Kidney tubule cell (primary cell): Measurements from ENCODE around the gene AZU1.

Experiments
- DNase-seq: peaks from one replicate; pipeline ENCODE4 v3.0.0-alpha.2; 2018; ENCODE audit warnings: low spot score

AZU1 gene

DNA sequence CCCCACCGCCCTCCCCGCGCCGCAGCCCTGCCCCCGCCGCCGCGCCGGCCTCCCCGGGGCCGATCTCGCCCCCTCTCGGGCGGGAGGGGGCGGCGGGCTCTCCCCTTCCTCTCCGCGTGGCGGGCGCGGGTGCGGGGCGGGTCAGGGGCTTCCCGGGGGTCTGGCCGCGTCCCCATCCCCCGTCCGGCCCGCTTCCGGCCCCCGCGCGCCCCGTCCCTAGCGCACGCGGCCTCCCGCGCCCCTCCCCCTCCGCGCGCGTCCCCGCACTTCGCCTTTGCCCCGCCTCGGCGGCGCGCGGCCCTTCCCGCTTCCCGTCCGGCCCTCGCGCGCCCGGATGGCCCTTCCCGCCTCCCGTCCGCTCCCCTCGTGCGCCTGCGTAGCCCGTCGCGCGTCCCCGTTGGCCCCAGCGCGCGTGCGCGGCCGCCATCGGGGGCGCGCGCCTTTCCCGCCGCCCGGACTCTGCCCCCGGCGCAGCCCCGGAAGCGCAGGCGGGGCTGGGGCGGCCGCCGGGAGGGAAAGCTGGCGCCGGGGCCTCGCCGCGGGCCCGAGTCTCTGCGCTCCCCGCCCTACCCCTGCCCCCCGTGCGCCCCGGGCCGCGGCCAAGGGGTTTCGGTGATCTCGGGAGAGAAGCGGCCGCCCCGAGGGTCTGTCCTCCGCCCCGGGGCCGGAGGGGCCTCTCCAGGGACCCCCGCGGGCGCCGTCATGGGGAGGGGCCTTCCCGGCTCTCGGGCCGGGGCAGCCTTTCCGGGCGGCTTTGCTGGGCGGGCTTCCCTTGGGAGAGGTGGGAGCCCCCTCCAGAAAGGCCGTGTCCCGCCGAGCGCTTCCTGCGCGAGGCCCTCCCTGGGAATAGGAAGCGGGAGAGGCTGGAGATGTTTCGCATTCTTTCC is 29.9 kb upstream of the AZU1 start:
- peak; percentile 93 for DNase-seq

DNA sequence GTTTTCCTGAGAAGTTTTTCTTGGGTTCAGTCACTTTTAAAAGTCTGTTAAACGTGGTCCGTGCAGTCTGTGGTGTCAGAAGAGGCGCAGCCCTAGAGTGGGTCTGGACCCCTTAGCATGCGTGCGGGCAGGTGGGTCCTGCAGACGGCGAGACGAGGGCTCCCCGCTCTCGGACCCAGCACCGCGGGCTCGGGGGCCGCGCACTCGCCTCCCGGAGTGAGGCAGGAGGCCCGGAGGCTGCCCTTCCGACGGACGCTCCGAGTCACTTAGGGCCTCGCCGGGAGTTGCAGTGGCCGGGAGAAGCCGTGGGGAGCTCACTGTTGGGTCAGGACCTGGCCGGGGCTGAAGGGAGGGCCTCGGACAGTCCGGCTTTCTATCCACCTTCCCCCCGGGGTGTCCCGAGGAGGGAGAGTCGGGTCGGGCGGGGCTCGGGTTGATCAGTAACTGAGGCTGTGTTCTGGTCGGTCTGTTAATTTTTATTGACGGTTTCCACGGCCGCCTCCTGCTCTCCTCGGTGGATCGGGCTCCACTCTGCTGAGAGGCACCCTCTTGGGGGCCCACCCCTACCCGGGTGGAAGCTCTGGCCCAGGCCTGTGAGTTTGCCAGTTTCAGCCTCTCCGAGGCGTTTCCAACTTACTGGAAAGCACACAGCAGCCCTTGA is 29.1 kb upstream of the AZU1 start:
- DNase-seq = peak; percentile 71

GRCh38 chr19:799076-799881 is 28.4 kb upstream of the AZU1 start:
- DNase-seq = peak; percentile 56

DNA sequence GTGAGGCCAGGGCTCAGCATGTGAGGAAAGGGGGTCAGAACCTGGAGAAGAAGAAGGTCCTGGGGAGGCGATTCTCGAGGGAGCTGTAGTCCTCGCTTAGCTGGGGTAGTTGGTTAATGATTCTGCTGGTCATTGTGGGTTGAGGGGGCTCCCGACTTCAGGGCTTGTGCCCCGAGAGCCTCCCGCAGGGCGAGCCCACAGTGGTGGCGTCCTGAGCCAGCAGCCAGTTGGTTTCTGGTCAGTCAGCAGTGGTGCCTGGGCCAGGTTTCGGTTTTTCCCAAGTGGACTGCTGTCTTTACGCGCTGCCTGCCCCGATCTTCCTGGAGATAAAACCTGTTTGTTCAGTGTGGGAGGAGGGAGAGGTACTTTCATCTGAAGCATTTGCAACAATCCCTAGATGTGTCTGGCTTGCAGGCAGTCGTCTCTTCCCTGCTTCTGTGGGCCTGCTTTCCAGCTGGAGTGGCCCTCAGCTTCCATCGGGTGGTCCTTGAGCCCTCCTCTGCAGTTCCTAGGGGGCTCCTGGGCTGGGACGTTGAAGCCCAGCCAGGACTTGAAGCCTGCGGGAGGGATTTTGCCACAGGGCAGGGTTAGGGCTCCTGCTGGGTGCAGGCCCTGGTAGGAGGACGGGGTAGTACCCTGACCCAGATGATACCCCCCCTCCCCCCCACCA is 27.1 kb upstream of the AZU1 start:
- DNase-seq = peak; percentile 57

GRCh38 chr19:801030-801860 is 26.4 kb upstream of the AZU1 start:
- peak; percentile 66 for DNase-seq

DNA sequence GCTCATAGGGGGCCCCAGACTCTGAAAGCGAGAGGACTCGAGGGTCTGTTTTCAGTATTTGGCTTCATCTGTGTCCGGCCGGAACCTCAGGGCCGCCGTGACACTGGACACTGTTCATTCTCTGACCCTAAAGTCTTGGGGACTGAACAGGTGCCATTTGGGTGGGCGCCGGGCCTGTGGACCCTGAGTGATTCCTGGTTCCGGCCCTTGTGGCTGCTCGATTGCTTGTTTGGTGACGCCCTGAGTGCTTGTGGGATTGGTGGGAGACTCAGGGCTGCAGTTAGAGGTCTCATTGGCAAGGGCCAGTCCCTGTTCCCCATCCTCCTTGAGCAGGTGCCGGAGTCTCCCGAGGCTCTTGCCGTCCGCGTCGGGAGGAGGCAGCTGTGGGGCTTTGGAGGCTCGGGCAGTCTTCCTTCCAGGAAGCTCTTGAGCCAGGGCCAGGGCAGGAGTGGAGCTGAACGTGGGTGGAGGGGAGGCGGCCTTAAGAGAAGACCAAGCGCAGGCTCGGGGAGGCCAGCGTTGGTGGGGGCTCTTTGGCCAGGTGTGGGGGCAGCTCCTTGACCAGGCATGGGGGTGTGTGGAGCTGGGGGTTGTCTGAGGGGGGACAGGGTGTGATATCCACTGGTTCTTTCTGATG is 25.7 kb upstream of the AZU1 start:
- DNase-seq = peak; percentile 26

GRCh38 chr19:802498-803098 is 25.0 kb upstream of the AZU1 start:
- no peak for DNase-seq

DNA sequence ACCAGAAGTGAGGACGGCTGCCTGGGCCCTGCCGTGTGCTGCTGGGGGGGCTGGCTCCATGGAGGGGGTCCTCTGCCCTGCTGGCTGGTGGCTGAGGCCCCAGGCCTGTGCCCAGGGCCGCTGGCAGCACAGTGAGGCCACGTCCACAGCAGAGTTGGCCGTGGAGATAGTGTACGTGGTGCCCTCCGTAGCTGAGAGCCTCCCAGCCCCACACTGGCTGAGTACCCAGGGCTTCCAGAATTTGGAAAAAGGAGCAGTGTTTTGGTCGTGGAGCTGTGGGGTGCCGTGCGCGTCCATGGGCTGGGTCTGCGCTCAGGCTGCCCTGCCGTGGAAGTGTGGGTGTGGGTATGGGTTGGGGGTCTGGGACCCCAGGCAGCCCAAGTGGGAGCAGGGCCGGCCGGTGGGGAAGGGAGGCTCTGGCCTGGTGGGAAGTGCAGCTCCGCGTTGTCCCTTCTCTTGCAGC is 24.5 kb upstream of the AZU1 start:
- no peak for DNase-seq

GRCh38 chr19:803686-804418 is 23.8 kb upstream of the AZU1 start:
- no peak for DNase-seq

DNA sequence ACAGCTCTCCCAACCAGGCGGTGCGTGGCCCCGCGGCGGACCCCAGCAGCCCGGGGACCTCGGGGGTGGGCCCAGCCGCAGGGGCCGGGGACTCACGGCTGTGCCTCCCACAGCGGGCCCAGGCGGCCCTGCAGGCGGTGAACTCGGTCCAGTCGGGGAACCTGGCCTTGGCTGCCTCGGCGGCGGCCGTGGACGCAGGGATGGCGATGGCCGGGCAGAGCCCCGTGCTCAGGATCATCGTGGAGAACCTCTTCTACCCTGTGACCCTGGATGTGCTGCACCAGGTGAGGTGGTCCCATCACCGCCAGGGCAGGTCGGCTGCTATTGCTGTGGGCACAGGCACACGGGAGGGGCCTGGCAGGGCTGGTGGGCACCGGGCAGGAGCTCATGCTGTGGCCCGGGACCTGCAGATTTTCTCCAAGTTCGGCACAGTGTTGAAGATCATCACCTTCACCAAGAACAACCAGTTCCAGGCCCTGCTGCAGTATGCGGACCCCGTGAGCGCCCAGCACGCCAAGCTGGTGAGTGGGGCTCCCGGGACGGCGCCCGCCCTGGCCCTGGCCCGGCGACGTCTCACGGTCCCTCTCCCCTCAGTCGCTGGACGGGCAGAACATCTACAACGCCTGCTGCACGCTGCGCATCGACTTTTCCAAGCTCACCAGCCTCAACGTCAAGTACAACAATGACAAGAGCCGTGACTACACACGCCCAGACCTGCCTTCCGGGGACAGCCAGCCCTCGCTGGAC is 23.0 kb upstream of the AZU1 start:
- no peak for DNase-seq

- no peak for DNase-seq
These were observed 22.5 kb upstream of the AZU1 start for GRCh38 chr19:805166-805551.

GRCh38 chr19:805600-806550 is 21.8 kb upstream of the AZU1 start:
- DNase-seq = no peak

- DNase-seq = no peak
These were observed 20.7 kb upstream of the AZU1 start for GRCh38 chr19:806815-807421.

GRCh38 chr19:807627-808422 is 19.8 kb upstream of the AZU1 start:
- no peak for DNase-seq

- DNase-seq = no peak
These were observed 19.2 kb upstream of the AZU1 start for GRCh38 chr19:808423-808775.

- no peak for DNase-seq
These were observed 17.4 kb upstream of the AZU1 start for GRCh38 chr19:810077-810855.
